GM19372 (cell line): ENCODE data around the gene DNAI2.
"Not testable (repeated sequence)": the region's sequence is repeated elsewhere in the genome, so short reads cannot be mapped to it uniquely, and the experiment has no call there.

ENCODE experiments used
- ATAC-seq: cut with Tn5 transposase; IDR thresholded peaks from one replicate; pipeline ENCODE4 v1.9.1; 2021; ENCODE audit warnings: mild to moderate bottlenecking, low read depth, moderate library complexity; ENCODE audit not compliant: unreplicated experiment

DNAI2 gene

GRCh38 chr17:74244128-74244527 is 29.9 kb upstream of the DNAI2 start:
- no peak for ATAC-seq

DNA sequence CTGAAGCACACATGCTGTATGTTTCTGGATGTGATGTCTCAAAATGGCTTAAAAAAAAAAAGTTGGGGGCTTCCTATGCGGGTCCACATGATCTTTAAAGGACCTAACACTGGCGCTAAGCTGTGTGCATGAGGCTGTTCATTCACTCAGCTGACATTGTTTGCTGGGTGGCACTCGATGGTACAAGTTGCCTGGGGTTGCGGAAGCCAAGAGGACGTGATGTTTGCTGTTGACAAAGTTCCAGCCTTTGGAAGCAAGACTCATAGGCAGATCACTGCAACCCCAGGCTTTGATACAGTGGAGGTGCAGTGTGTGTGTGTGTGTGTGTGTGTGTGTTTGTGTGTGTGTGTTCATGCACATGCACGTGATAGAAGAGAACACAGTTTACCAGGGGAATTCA is 29.5 kb upstream of the DNAI2 start:
- ATAC-seq: no peak

GRCh38 chr17:74245145-74245831 is 28.7 kb upstream of the DNAI2 start:
- no peak for ATAC-seq

DNA sequence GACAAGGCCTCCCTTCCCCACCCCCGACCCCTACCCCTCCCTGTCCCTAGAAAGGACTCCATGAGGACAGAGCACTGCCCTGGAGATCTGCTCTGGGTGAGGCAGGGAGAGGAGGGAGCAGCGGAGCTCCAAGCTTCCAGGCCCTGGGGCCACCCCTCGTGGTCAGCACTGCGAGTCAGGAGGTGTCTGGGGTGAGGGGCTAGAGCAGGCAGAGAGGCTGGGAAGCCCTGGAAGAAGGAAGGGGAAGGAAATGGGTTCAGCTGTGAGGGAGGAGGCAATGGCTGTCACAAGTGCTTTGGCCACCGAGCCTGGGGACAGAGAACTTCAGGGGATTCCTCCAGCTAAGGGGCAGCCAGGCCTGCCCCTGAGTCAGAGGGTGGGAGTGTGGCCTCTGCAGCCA is 28.2 kb upstream of the DNAI2 start:
- no peak for ATAC-seq

DNA sequence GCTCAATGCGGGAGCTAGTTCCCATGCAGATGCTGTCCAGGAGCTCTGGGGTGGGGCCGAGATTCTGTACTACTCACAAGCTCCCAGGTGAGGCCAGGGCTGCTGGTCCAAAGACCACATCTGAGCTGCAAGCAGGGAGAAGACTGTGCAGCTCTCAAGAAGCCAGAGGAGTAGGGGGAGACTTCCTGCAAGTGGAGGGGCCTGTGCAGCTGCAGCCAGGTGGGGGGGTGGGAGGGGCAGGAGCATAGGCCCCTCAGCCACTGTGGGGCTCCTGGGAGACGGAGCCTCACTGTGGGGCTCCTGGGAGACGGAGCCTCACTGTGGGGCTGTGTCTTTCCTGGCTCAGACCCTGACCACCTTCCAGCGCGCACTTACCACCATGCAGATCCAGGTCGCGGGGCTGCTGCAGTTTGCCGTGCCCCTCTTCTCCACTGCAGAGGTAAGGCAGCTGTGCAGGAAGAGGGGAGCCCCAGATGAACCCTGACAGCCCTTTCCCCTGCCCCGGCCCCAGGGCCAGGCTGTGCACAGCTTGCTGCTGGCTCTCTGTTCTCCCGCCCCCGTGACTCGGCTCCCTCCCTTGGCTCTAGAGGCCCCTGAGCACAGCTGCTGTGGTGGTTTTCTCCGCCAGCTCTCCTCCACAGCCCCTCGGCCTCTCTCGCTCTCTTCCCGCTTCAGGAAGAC is 24.3 kb upstream of the DNAI2 start:
- ATAC-seq: no peak

DNA sequence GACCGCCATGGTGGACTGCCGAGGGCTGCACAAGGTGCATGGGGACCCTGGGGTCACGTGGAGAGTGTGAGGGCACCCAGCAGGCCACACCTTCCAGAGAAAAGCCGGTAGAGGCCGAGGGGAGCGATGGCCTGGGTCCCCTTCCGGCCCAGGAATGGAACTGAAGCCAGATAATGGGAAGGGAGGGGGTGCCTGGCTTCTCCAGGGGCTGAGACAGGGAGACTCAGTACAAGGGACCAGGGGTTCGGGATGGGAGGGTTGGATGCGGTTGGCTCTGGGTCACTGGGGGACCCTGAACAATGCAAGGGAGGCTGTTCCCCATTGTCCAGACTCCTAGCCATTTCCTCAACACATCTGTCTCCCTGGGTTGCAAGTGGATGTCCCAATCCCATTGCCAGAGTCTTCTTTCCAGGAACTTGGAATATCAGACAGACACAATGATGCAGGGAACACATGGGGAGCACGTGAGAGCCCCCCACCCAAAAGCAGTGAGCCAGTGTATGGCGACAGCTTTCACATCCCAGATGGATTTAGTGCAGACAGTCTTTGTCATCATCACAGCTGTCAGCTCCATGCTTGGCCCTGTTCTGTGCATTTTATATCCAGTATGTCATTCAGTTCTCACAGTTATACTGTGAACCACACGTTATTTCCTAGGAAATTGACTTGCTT is 23.6 kb upstream of the DNAI2 start:
- ATAC-seq: no peak

GRCh38 chr17:74251051-74251450 is 23.0 kb upstream of the DNAI2 start:
- ATAC-seq: no peak

DNA sequence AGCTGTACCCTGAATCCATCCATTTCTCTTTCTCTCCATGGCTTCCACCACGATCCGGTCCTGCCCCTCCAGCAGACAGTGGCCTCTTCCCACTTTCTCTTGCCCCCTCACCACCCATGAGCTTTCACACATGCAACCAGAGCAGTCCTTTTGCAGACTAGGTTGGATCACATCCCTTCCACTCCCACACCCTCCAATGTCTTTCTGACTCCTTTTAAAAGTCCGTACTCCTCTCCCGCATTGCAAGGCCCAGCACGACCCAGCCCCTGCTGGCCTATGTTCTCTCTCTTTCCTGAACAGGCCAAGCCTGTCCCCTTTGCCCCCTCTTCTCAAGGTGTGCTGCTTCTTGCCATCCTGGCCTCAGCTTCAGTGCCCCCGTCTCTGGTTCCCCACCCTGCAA is 22.5 kb upstream of the DNAI2 start:
- ATAC-seq: no peak

- no peak for ATAC-seq
Observed at GRCh38 chr17:74252211-74252610, 21.8 kb upstream of the DNAI2 start.

- ATAC-seq: no peak
Observed at GRCh38 chr17:74253036-74253435, 21.0 kb upstream of the DNAI2 start.

GRCh38 chr17:74257311-74257710 is 16.7 kb upstream of the DNAI2 start:
- ATAC-seq: no peak

DNA sequence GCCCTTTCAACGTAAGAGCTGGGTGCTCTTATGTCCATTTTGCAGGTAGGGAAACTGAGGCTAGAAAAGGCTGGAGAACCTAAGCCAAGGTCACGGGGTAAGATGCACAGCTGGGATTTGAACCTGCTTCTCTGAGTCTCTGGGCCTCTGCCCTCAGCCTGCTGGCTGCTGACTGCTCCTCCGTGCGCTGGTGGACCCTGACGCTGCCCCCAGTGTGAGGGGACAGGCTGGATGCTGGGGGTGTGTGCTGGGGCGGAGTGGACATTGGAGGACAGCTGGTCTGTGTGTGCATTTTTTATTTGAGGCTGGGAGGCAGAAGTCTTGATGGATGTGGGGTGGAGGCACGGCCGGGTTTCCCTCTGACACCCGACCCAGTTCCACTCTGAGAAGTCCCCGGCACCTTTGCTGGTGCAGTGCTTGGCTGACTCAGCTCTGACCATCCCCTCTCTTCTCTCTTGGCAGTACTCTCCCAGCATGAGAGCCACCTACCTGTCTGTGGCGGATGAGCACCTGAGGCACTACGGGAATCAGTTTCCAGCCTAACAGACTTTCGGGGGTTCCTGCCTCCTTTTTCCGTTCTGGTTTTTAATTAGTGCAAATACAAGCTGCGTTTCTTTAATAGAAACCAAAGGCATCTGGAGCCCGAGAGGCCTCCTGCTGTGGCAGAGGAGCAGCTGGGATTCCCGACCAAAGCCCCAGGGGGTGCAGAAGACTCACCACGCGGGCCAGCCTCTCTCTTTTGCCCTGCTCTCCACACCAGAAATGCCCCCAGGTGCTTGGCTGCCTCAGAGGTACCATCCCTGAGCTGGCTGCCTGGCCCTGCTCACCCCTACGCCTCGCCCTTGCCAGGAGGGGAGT is 14.1 kb upstream of the DNAI2 start:
- ATAC-seq: no peak

GRCh38 chr17:74260525-74260850 is 13.5 kb upstream of the DNAI2 start:
- no peak for ATAC-seq

- no peak for ATAC-seq
Observed at GRCh38 chr17:74262601-74263000, 11.4 kb upstream of the DNAI2 start.

GRCh38 chr17:74267054-74267453 is 7.0 kb upstream of the DNAI2 start:
- not testable (repeated sequence) for ATAC-seq

GRCh38 chr17:74267579-74267978 is 6.5 kb upstream of the DNAI2 start:
- no peak for ATAC-seq

GRCh38 chr17:74267987-74268499 is 6.0 kb upstream of the DNAI2 start:
- no peak for ATAC-seq

DNA sequence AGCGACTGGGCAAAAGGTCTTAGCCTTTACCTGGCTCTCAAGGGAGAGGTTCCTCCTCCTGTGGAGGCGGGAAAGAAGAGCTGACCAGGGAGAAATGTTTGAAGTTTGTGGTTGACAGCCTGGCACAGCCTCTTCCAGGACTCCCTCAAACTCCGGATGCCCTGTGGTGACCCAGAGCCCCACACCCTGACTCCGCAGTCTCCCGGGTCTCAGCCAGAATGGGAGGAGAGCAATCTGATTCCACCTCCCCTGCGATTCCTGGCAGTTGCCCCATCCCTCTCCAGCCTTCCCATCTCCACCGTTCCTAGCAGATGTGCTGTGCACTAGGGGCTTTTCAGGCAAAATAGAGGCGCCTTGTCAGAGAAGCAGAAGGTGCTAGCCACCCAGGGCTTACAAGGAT is 5.5 kb upstream of the DNAI2 start:
- ATAC-seq: no peak

DNA sequence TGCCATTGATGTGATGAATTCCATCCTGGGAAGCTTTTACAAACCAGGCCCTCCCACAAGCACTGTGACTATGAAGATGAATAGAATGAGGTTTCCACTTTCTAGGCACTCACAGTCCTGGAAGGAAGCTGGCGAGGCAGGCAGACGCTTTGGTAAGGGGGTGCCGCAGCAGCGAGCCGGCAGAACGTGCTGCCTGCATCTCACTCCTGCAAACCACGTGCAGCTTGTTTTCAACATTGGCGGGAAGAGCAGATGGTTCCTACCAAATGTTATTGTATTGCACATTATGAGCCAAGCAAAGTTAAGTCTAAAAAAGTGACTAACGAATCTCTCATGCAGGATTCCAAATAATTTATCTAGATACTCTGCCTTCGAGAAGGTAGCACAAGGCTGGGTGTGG is 3.7 kb upstream of the DNAI2 start:
- ATAC-seq: no peak

DNA sequence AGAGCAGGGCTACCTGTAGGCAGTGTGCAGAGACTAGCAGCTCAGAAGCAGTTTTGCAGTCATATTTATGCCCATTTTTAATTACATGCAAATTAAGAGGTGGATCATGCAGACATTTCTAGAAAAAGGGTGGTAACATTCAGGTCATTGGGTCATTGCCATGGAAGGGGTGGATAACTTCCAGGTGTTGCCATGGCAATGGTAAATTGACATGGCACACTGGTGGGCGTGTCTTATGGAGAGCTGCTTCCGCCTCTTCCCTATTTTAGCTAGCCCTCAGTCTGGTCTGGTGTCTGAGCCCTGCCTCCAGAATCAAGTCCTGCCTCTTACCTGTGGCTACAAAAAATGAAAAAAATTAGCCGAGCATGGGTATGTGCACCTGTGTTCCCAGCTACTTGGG is 2.8 kb upstream of the DNAI2 start:
- no peak for ATAC-seq
